RPMI7951 (cell line): ENCODE measurements around the gene RTL10. TPM values are rescaled to one million over a fixed set of nuclear protein-coding genes. Genes with fewer than 3 reads are reported as not detected.

Experiments
- DNase-seq: peaks from one replicate; pipeline ENCODE4 v3.0.0-alpha.2; 2012; ENCODE audit warnings: low read depth
- total RNA-seq: library from RNA; depleted of rRNA; stranded (reverse); fragments of >200 nt; shearing (Covaris generic); gene quantifications from 2 replicates; pipeline ENCODE4 v1.2.3, GENCODE V29; 2014; rRNA removed

The RTL10 gene
- total RNA-seq: 5.0 and 8.5 TPM in 2 replicates

- DNase-seq: peak; percentile 92
Measured at GRCh38 chr22:19854778-19855503, at the start of gene RTL10, which contains the start of gene GNB1L. Gene RTL10 (minus strand): TSS chr22:19854874. CDS start chr22:19852261, 2,613 bp downstream. Gene GNB1L (minus strand): TSS chr22:19854874. CDS start chr22:19821355, 33,519 bp downstream.

DNA sequence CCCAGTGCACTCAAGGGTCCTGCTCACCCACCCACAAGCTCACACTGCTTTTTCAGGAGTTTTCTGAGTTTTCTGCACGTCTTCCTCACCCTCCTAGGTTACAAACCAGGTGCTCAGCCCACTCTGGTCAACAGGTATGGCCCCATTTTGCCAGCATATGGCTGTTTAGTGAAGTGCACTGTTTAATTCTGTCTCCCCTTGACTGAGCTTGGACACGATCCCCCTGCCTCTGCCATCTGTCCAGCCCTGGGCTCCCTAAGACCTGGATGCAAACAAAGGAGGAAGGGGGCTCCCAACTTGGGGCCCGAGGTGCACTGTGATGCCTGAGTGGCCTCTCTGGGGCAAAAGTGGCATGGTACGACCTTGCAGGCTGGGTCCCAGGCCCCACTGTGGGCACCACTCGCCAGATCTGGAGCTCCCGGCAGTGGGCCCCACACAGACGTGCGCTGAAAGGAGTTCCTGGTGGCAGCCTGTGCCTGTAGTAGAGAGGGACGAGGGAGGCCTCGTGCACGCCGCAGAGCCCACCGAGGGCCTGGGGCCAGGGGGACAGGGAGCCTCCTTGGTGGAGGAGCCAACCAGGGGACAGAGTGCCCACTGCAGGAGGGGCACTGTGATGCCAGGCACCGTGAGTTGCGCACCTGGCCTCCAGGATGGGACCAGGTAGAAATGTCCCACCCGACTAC, 49.6 kb upstream of the RTL10 start:
- no peak for DNase-seq

DNA sequence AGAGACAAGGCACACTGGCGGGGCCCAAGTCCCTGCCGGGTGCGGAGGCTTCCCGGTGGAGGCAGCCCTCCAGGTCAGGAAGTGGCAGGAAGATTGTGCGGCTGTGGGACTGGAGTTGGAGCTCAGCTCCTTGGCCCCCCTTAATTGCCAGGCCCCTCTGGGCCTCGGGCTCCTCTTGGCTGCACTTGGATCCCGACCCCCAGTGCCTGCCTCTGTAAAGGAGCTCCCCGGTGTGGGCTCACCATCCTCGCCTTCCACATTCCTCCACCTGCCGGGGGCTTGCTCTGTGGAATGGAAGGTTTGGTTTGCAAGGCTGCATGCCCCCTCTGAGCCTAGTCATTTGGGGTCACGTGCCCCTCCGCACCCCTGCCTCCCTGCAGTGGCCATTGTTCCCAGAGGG, 48.8 kb upstream of the RTL10 start:
- DNase-seq: no peak

DNA sequence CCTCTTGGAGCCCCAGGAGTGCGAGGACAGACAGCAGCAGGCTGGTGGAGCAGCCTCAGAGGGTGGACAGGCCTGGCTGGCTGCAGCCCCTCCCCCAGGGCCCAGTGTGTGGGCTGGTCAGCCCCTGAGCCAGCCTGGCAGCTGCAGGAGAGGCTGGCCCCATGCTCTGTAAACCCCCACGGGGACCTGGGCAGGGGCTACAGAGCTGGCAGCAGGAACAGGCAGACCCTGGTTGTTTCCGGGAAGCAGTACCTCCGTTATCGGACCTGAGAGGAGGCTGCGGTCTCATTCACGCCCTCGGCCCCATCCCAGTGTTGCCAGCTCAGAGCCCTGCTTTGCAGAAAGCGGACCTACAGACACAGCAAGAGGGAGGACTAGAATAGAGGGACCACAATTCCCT, 48.4 kb upstream of the RTL10 start:
- DNase-seq: no peak

DNA sequence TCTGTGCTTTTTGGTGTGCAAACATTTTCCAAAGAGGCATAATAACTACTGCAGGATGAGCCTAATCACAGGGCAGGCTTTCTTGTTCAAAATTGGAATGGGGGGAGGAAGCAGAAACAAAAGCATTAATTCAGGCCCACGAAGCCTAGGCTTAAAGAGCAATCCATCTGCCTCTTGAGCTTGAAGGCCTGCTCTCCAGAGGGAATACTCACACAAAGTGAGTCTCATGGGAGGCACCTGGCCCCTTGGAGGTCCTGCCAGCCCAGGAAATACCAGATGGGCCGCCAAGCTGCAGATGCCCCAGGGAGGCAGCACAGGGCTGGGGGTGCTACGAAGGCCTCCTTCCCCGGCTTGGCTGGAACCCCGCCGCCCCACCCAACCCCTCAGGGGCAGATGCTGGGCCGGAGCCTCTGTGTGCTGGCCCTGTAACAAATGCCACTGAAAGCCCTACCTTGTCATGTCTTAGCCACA, 47.6 kb upstream of the RTL10 start:
- DNase-seq: no peak

DNA sequence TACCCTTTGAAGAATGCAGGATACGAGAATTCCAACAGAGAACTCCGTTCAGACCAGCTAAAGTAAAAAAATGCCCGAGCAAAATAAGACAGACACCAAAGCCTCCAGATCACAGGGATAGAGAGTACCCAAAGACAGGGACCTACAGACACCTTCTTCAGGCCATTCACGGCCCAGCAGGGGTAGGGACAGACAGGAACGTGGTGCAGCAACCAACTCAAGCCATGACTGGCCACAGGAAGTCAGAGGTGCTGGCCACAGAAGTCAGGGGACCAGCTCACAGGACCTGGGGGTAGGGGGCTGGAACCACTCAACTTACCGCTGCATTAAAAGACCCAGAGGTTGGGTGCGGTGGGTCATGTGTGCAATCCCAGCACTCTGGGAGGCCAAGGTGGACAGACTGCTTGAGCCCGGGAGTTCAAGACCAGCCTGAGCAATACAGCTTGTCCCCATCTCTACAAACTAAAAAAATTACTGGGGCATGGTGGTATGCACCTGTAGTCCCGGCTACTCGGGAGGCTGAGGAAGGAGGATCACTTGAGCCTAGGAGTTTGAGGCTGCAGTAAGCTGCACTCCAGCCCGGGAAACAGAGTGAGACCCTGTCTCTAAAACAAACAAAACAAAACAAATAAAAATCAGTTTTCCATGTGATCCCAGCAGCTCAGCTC, 47.0 kb upstream of the RTL10 start:
- no peak for DNase-seq

GRCh38 chr22:19900707-19901436, 46.2 kb upstream of the RTL10 start:
- no peak for DNase-seq

GRCh38 chr22:19898831-19899567, 44.3 kb upstream of the RTL10 start:
- DNase-seq: no peak

- no peak for DNase-seq
Measured at GRCh38 chr22:19898145-19898544, 43.5 kb upstream of the RTL10 start.

- DNase-seq: no peak
Measured at GRCh38 chr22:19897726-19898125, 43.1 kb upstream of the RTL10 start.

DNA sequence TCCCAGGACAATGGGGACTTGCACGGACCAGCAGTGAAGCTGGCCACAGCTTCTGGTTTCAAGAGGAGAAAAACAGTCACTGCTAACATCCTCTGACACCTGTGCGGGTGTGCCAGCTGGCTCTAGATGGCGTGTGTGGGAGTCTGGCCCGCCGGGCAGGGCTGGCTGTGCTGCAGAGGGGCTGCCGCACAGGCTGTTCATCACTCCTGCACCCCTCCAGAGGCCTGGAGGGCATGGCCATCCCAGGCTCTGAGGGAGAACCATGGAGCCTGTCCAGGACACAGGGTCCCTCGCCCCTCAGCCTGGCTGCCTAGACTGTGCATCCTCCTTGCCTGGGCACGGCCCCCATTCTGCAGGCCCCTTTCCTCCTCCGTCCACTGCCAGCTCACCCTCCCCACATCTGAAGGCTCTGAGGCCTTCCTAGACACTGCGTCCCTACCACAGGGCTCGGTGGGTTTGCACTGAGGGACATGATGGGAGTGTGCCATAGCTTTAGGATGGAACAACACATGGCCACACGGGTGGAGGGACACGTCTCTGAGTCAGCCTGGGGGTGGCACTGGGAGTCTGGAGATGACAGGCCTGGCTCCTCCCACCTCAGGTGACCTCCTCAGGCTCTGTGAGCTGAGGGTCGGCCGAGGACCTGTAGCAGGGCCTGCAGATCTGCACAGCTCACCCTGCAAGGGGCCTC, 42.1 kb upstream of the RTL10 start:
- no peak for DNase-seq

- DNase-seq: no peak
Measured at GRCh38 chr22:19895160-19895849, 40.6 kb upstream of the RTL10 start.

DNA sequence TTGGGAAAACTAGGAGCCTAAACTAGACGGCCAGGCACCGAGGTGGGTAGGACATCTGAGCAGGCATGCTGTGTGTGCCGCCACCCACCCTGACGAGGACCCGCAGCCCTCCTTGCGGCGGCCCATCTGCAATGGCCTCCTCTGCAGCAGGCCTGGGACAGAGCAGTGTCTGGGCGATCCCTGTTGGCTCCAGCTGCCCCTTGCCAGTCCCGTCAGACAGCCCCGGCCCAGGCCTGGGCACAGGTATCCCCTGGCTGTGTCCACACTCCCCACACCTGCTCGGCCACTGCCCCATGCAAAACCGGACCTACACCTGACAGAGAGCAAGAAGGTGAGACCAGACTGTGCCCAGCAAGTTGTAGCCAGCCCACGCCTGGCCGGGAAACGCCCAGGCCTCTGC, 38.7 kb upstream of the RTL10 start:
- no peak for DNase-seq

DNA sequence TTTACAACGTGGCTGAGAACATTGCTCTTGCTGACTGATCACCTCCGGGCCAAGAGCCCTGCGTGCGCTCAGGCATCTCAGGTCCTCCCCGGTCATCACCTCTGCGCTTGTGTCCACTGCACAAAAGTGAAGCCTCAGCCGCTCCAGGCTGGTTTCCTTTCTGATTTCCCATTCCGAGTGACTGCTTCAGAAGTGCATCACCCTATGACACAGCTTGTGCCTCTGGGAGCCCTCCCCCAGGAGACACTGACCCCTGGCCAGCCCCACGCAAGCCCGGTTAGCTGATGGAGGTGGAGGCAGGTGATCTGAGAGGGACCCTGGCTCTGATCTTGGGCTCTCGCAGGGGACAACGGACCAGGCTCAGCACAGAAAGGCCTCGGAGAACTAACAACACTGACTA, 38.3 kb upstream of the RTL10 start:
- DNase-seq: no peak

GRCh38 chr22:19892257-19892879, 37.7 kb upstream of the RTL10 start:
- no peak for DNase-seq

DNA sequence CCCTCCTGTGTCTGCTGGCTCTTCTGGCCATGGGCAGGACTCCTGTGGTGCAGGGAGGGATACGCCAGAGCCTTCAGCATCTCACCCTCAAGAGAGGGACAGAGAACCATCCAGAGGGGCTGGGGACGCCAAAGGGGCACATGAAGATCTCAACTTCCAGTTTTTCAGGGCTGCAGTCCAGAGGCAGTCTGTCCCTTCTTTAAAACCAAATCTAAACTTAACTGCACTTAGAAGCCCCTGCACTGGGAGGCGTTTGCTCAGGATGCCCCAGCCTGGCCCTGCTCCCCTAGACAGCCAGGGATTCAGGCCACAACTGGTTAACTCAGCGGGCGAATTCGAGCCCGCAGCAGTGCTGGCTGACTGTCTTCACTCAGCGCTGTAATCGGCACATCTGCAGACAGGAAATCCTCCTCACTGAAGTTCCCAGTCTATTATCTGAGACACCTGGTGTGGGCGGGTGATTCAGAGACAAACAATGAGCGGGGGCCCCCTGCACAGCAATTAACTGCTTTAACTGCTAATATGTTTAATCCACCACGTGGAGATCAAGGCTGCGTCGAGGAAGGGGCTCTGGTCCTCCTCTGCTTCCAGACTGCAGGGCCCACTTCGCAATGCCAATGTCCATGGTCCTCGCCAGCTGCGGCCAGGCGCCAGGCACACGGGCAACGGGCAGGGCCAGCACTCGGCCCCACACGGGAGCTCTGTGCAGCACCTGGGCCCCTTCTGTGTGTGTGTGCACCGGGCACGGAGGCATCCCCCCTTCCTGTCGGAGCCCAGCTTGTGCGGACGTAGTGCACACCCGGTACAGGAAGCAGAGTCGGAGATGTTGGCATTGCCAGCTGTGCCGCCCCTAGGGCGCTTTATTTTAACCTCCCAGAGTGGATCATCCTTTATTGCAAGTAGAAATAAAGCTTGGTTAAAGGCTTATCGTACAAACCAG, 36.9 kb upstream of the RTL10 start:
- peak; percentile 92 for DNase-seq

GRCh38 chr22:19890502-19891316, 36.0 kb upstream of the RTL10 start:
- DNase-seq: no peak
